Hepatocyte (in vitro differentiated cells): ENCODE results near the gene MTIF3. TPM values are rescaled to one million over a fixed set of nuclear protein-coding genes. Genes with fewer than 3 reads are reported as not detected.

ENCODE experiments used
- DNase-seq: peaks from one replicate; pipeline ENCODE4 v3.0.0-alpha.2; 2016; ENCODE audit warnings: low spot score
- H2AFZ ChIP-seq: fragments of 200-600 bp; sonication (generic); 2 replicates; pipeline ENCODE4 v1.6.0; 2016; ENCODE audit warnings: antibody characterized with exemption, mild to moderate bottlenecking
- H3K27ac ChIP-seq: fragments of 200-600 bp; sonication (generic); 2 replicates; pipeline ENCODE4 v1.5.1; 2016; ENCODE audit warnings: mild to moderate bottlenecking
- H3K27me3 ChIP-seq: fragments of 200-600 bp; sonication (generic); 2 replicates; pipeline ENCODE4 v1.6.1; 2016
- H3K36me3 ChIP-seq: fragments of 200-600 bp; sonication (generic); replicated peaks from 2 replicates; pipeline ENCODE4 v1.5.1; 2016; ENCODE audit warnings: low read depth; ENCODE audit not compliant: insufficient read depth
- H3K4me1 ChIP-seq: fragments of 200-600 bp; sonication (generic); 2 replicates; pipeline ENCODE4 v1.5.1; 2016; ENCODE audit warnings: mild to moderate bottlenecking, moderate library complexity; ENCODE audit not compliant: insufficient read depth
- H3K4me2 ChIP-seq: fragments of 200-600 bp; sonication (generic); 2 replicates; pipeline ENCODE4 v1.6.0; 2016
- H3K4me3 ChIP-seq: fragments of 200-600 bp; sonication (generic); 2 replicates; pipeline ENCODE4 v1.5.1; 2016; ENCODE audit warnings: mild to moderate bottlenecking
- H3K79me2 ChIP-seq: fragments of 200-600 bp; sonication (generic); 2 replicates; pipeline ENCODE4 v1.6.0; 2017; ENCODE audit warnings: mild to moderate bottlenecking
- H3K9me2 ChIP-seq: fragments of 200-600 bp; sonication (generic); replicated peaks from 2 replicates; pipeline ENCODE4 v1.6.0; 2017; ENCODE audit warnings: mild to moderate bottlenecking; ENCODE audit not compliant: insufficient read depth
- H3K9me3 ChIP-seq: fragments of 200-600 bp; sonication (generic); 2 replicates; pipeline ENCODE4 v1.5.1; 2016; ENCODE audit warnings: low read depth, mild to moderate bottlenecking
- H4K20me1 ChIP-seq: fragments of 200-600 bp; sonication (generic); 2 replicates; pipeline ENCODE4 v1.6.0; 2016; ENCODE audit warnings: mild to moderate bottlenecking; ENCODE audit not compliant: insufficient read depth, poor library complexity, severe bottlenecking
- EZH2 ChIP-seq: fragments of 200-600 bp; sonication (generic); IDR thresholded peaks from 2 replicates; pipeline ENCODE4 v1.6.1; 2016; ENCODE audit warnings: antibody characterized with exemption, mild to moderate bottlenecking, borderline replicate concordance
- EZH2phosphoT487 ChIP-seq: fragments of 200-600 bp; sonication (generic); IDR thresholded peaks from one replicate; pipeline ENCODE4 v1.6.1; 2018; ENCODE audit warnings: antibody characterized with exemption, mild to moderate bottlenecking, low read depth, moderate library complexity; ENCODE audit not compliant: unreplicated experiment, severe bottlenecking
- WGBS: methylation state at CpG from one replicate; pipeline ENCODE4 v1.1.6; 2016; ENCODE audit warnings: low lambda C conversion rate; ENCODE audit errors: missing lambda C conversion rate; 5-methylcytosine and 5-hydroxymethylcytosine counted together
- polyA plus RNA-seq: library from polyadenylated mRNA; unstranded; fragments of >200 nt; fragmentation: Nextera tagmentation; extraction: Ambion mirVana; gene quantifications from 2 replicates; pipeline ENCODE4 v1.2.1, GENCODE V29; 2016
- total RNA-seq: library from RNA; depleted of rRNA; stranded (reverse); fragments of >200 nt; gene quantifications from 2 replicates; pipeline ENCODE4 v1.2.3, GENCODE V29; 2014
- TF ChIP-seq, protein P1 (sequence below): fragments of 200-600 bp; sonication (generic); IDR thresholded peaks from 2 replicates; pipeline ENCODE4 v1.5.1; 2016; ENCODE audit warnings: antibody characterized with exemption, mild to moderate bottlenecking; ENCODE audit not compliant: poor library complexity

MTIF3 gene
- total and polyA plus RNA-seq, 2 experiments from 2014 or later: 58.0 to 66.7 TPM

DNA sequence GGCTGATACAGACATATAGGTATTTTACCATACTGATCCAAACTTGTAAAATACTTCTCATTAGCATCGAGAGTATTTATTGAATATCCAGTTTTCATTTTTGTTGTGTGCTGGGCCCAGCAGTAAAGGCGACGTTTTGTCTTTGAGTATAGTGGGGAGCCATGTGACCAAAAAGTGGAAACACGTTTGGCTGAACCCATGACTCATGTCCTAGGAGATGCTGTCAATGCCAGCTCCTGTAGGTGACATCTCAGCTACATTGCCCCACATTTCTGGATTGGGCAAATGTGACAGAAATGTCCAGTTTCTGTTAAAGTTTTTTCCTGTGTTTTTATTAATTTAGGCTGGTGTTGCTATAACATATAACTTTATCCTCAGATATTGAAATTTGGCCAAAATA lies 52.0 kb downstream of the MTIF3 start:
- 89% methylated on average over 4 of the region's 4 CpGs for WGBS
- H3K9me3 ChIP-seq: no peaks in the 10 kb centered on the region
- H3K4me2 ChIP-seq: no peak overlapping the region
- no peak overlapping the region for H3K4me3 ChIP-seq
- no peaks in the 10 kb centered on the region for H3K9me2 ChIP-seq
- no peaks in the 10 kb centered on the region for H3K79me2 ChIP-seq
- TF ChIP-seq EZH2 (no peak), EZH2phosphoT487 (no peak)
- TF ChIP-seq, protein P1, sequence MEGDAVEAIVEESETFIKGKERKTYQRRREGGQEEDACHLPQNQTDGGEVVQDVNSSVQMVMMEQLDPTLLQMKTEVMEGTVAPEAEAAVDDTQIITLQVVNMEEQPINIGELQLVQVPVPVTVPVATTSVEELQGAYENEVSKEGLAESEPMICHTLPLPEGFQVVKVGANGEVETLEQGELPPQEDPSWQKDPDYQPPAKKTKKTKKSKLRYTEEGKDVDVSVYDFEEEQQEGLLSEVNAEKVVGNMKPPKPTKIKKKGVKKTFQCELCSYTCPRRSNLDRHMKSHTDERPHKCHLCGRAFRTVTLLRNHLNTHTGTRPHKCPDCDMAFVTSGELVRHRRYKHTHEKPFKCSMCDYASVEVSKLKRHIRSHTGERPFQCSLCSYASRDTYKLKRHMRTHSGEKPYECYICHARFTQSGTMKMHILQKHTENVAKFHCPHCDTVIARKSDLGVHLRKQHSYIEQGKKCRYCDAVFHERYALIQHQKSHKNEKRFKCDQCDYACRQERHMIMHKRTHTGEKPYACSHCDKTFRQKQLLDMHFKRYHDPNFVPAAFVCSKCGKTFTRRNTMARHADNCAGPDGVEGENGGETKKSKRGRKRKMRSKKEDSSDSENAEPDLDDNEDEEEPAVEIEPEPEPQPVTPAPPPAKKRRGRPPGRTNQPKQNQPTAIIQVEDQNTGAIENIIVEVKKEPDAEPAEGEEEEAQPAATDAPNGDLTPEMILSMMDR: no peak
- H2AFZ ChIP-seq: no peak overlapping the region
- H3K4me1 ChIP-seq: peaks cover 22% of the 10 kb centered on the region
- H4K20me1 ChIP-seq: no peaks in the 10 kb centered on the region
- DNase-seq: no peak
- no peaks in the 10 kb centered on the region for H3K27me3 ChIP-seq
- H3K27ac ChIP-seq: no peak overlapping the region
- H3K36me3 ChIP-seq: no peaks in the 10 kb centered on the region

DNA sequence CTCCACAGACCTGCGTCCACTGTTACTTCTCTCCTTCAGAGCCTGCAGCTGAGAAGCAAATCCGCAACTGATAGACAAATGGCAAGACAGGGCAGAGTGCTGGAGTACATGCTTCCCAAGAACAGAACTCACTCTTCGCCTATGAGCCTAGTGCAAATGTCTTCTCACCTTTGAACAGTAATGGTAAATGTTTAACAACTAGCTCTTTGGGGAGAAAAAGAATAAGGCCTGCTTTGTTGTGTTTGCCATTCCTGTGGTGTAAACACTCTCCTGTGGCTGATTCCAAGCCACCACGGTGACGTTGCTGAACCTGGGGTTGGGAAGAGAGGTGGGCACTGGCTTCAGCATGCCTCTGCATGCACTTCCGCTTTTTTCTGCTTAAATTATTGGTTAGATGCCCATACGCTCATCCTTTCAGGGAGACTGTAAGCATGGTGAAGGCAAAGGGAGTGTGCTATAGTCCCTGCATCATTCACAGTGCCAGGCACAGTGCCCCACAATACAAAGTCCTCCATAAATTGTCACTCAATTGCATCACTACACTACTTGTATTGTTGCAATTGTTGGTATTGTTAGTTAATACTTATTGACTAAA lies 54.0 kb downstream of the MTIF3 start:
- H3K27ac ChIP-seq: peak overlapping the region; percentile 63
- peak; percentile 30 for DNase-seq
- peak overlapping the region; percentile 59 for H3K4me2 ChIP-seq
- no peaks in the 10 kb centered on the region for H3K36me3 ChIP-seq
- peaks cover 12% of the 10 kb centered on the region for H3K4me1 ChIP-seq
- no peaks in the 10 kb centered on the region for H3K27me3 ChIP-seq
- H4K20me1 ChIP-seq: no peaks in the 10 kb centered on the region
- H3K79me2 ChIP-seq: no peaks in the 10 kb centered on the region
- H2AFZ ChIP-seq: peak overlapping the region; percentile 15
- no peaks in the 10 kb centered on the region for H3K9me2 ChIP-seq
- 71% methylated on average over 7 of the region's 7 CpGs for WGBS
- H3K4me3 ChIP-seq: no peak overlapping the region
- no peaks in the 10 kb centered on the region for H3K9me3 ChIP-seq
- TF ChIP-seq, protein P1: no peak
- TF ChIP-seq EZH2phosphoT487 (no peak), EZH2 (no peak)

DNA sequence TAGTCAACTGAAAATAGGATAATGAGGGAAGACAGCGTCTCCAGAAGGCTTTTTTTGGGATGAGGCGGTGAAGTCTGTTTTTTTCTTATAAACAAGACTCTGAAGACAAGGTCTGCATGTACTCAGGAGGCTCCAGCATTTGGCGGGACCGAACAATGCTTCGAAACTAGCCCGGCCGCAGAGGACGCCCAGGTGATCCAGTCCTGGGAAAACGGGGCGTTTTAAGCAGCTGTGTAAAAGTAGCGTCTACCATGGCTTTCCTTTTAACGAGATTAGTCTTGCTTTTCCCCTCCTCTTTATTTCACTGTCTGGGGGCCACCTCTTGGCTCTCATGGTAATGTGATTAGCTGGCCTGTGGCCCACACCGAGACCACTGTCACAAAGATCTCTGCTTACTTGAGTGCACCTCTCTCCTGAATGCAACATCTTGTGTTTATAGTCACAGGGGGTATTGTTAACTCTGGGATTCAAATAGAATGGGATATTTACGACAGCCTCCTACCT lies 55.3 kb downstream of the MTIF3 start:
- Histone ChIP-seq H3K79me2 (no peaks in the 10 kb centered on the region), H2AFZ (no peak overlapping the region), H3K27ac (no peak overlapping the region), H4K20me1 (no peaks in the 10 kb centered on the region), H3K4me3 (no peak overlapping the region), H3K36me3 (no peaks in the 10 kb centered on the region), H3K4me2 (peak overlapping the region; percentile 17), H3K27me3 (no peaks in the 10 kb centered on the region), H3K4me1 (peaks cover 12% of the 10 kb centered on the region), H3K9me3 (no peaks in the 10 kb centered on the region), H3K9me2 (no peaks in the 10 kb centered on the region)
- DNase-seq: no peak
- WGBS: 58% methylated on average over 14 of the region's 14 CpGs
- TF ChIP-seq EZH2phosphoT487 (no peak), EZH2 (no peak)
- TF ChIP-seq, protein P1: no peak
